ENCODE data around the gene CNTLN.

- TF ChIP-seq ZNF780A (CRISPR knock-in tag; IDR thresholded peaks at IDR 0.05): no peak
- no peak for TF ChIP-seq POLR2A (conservative IDR thresholded peaks at IDR 0.05)
- no peak for TF ChIP-seq CEBPB (tag; IDR thresholded peaks at IDR 0.05)
These were observed 318.9 kb downstream of the CNTLN start for GRCh38 chr9:17453751-17454150.
